Activated naive CD4-positive, alpha-beta T cell treated with anti-CD3 and anti-CD28 coated beads, Interleukin-2, amount 10 ng/mL, durations not matched to agents 5 hours and 36 hours (primary cell): ENCODE data around the gene DES. TPM values are rescaled to one million over a fixed set of nuclear protein-coding genes. Genes with fewer than 3 reads are reported as not detected.

Experiments
- total RNA-seq, 2 experiments: library from RNA; stranded (reverse); gene quantifications; one replicate each; pipeline ENCODE4 v1.2.3, GENCODE V29; 2021

DES gene
- total RNA-seq = not detected

GRCh38 chr2:219418155-219419011 lies at the start of gene DES:
Gene DES, plus strand, starts transcription at chr2:219418377. Its CDS starts 86 bp downstream, at chr2:219418463.

GRCh38 chr2:219387306-219388120 lies 30.7 kb upstream of the DES start, which contains the start of gene DNPEP:
Gene DNPEP, minus strand, starts transcription at chr2:219387912. Its CDS starts 118 bp downstream, at chr2:219387794.

GRCh38 chr2:219434718-219435525 lies 16.7 kb downstream of the DES start, which contains the start of gene SPEG:
Gene SPEG, plus strand, starts transcription at chr2:219434843. Its CDS starts 135 bp downstream, at chr2:219434978.

Other genes starting within 250 kb of the DES start
- 1 to 10 TPM; 1.6 to 2.5 TPM for gene SLC23A3, start 248.3 kb upstream of the DES start, total RNA-seq
- 10 to 100 TPM; 65.5 to 67.9 TPM for gene CNPPD1, start 241.5 kb upstream of the DES start, total RNA-seq
- 100 to 1,000 TPM in 1 of 2 experiments, 10 to 100 TPM in 1; 99.6 to 106 TPM for gene RETREG2, start 240.1 kb upstream of the DES start, total RNA-seq
- 10 to 100 TPM; 52.4 to 54.4 TPM for gene ZFAND2B, start 211.6 kb upstream of the DES start, total RNA-seq
- gene ABCB6, start 199.4 kb upstream of the DES start, total RNA-seq = 10 to 100 TPM; 11.0 to 11.8 TPM
- 10 to 100 TPM; 50.3 to 54.3 TPM for gene ATG9A, start 188.7 kb upstream of the DES start, total RNA-seq
- gene ANKZF1, start 188.6 kb upstream of the DES start, total RNA-seq = 100 to 1,000 TPM; 149 to 167 TPM
- 1 to 10 TPM; 2.9 to 4.9 TPM for gene GLB1L, start 172.9 kb upstream of the DES start, total RNA-seq
- 10 to 100 TPM; 35.1 to 36.1 TPM for gene STK16, start 172.9 kb upstream of the DES start, total RNA-seq
- gene TUBA4B, start 165.1 kb upstream of the DES start, total RNA-seq = not detected
- 100 to 1,000 TPM; 217 to 228 TPM for gene TUBA4A, start 164.5 kb upstream of the DES start, total RNA-seq
- gene DNAJB2, start 139.0 kb upstream of the DES start, total RNA-seq = 10 to 100 TPM; 40.7 to 42.6 TPM
- not detected for gene PTPRN, start 109.0 kb upstream of the DES start, total RNA-seq
- gene RESP18, start 85.6 kb upstream of the DES start, total RNA-seq = not detected
- 10 to 100 TPM; 53.6 to 64.0 TPM for gene DNPEP, start 30.5 kb upstream of the DES start, total RNA-seq
- 1 to 10 TPM; 1.5 to 1.7 TPM for gene SPEG, start 16.5 kb downstream of the DES start, total RNA-seq
- 10 to 100 TPM; 30.4 to 33.7 TPM for gene GMPPA, start 80.5 kb downstream of the DES start, total RNA-seq
- under 1 TPM in 1 of 2 experiments, not detected in 1; 0.07 TPM for gene ASIC4, start 96.1 kb downstream of the DES start, total RNA-seq
- 10 to 100 TPM; 11.8 to 12.1 TPM for gene CHPF, start 125.4 kb downstream of the DES start, total RNA-seq
- 1 to 10 TPM in 1 of 2 experiments, under 1 TPM in 1; 0.46 to 1.1 TPM for gene TMEM198, start 125.7 kb downstream of the DES start, total RNA-seq
- not detected for gene OBSL1, start 153.2 kb downstream of the DES start, total RNA-seq
- not detected for gene INHA, start 153.9 kb downstream of the DES start, total RNA-seq
- 10 to 100 TPM; 32.5 to 37.8 TPM for gene STK11IP, start 179.5 kb downstream of the DES start, total RNA-seq
- gene SLC4A3, start 209.3 kb downstream of the DES start, total RNA-seq = not detected